ENCODE data around the gene RBFOX2. TPM values are rescaled to one million over a fixed set of nuclear protein-coding genes. Genes with fewer than 3 reads are reported as not detected.

The RBFOX2 gene
- total RNA-seq, 2 donors from 2014 or later = 104 to 120 TPM

DNA sequence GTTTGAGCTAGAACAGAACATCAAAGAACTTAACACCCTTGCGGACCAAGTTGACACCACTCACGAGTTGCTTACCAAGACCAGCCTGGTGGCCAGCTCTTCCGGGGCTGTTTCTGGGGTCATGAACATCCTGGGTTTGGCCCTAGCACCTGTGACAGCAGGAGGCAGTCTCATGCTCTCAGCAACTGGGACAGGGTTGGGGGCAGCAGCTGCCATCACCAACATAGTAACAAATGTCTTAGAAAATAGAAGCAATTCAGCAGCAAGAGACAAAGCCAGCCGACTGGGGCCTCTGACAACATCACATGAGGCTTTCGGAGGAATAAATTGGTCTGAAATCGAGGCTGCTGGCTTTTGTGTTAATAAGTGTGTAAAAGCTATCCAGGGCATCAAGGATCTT is 302.2 kb downstream of the RBFOX2 start:
- Histone ChIP-seq H3K4me3 (ENCODE audit: low read length) (no peak overlapping the region), H3K9me3 (ENCODE audit: control insufficient read depth, low read length) (no peaks in the 10 kb centered on the region), H3K9ac (ENCODE audit: extremely low read depth, low read length, poor library complexity, severe bottlenecking) (no peak overlapping the region), H3K27ac (ENCODE audit: low read depth, low read length) (no peak overlapping the region), H3K36me3 (ENCODE audit: control insufficient read depth, insufficient read depth, low read length) (no peaks in the 10 kb centered on the region), H3K27me3 (ENCODE audit: control insufficient read depth, insufficient read depth, low read length, poor library complexity, severe bottlenecking) (no peaks in the 10 kb centered on the region), H3K4me1 (ENCODE audit: control insufficient read depth, insufficient read depth, low read length) (no peaks in the 10 kb centered on the region)
- no peaks in the 10 kb centered on the region for H3K9me3 Mint-ChIP-seq
- H3K27me3 Mint-ChIP-seq (ENCODE audit: insufficient read depth) = peaks cover 2% of the 10 kb centered on the region
- no peaks in the 10 kb centered on the region for H3K36me3 Mint-ChIP-seq (ENCODE audit: low read depth)
- DNase-seq = no peak
- no peaks in the 10 kb centered on the region for H3K4me1 Mint-ChIP-seq
- H3K27ac Mint-ChIP-seq = no peak overlapping the region
- TF ChIP-seq CTCF (conservative IDR thresholded peaks at IDR 0.05) = no peak
- no peak overlapping the region for H3K4me3 Mint-ChIP-seq
- WGBS, 2 experiments (ENCODE audit: insufficient coverage in 1 of 2, insufficient read length in 1 of 2) = 91 to 97% methylated on average over 6 of the region's 6 CpGs

DNA sequence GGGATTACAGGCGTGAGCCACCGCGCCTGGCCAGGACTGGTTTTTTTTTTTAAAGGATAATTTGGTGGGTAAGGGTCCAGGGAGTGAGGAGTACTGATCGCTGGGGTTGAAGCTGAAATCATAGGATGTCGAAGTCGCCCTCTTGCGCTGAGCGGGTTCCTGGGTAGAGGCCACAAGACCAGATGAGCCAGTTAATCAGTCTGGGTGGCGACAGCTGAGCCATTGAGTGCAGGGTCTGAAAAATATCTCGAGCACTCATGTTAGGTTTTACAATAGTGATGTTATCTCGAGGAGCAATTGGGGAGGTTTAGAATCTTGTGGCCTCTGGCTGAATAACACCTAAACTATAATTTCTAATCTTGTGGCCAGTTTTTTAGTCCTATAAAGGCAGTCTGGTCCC is 303.1 kb downstream of the RBFOX2 start:
- Mint-ChIP-seq H3K4me3 (no peak overlapping the region), H3K4me1 (no peaks in the 10 kb centered on the region), H3K27me3 (ENCODE audit: insufficient read depth) (no peaks in the 10 kb centered on the region), H3K36me3 (ENCODE audit: low read depth) (no peaks in the 10 kb centered on the region), H3K27ac (no peak overlapping the region), H3K9me3 (no peaks in the 10 kb centered on the region)
- no peak for DNase-seq
- no peaks in the 10 kb centered on the region for H3K27me3 ChIP-seq (ENCODE audit: control insufficient read depth, insufficient read depth, low read length, poor library complexity, severe bottlenecking)
- no peak for TF ChIP-seq CTCF (conservative IDR thresholded peaks at IDR 0.05)
- 95 to 98% methylated on average over 8 to 11 of the region's 11 CpGs for WGBS, 2 experiments (ENCODE audit: insufficient coverage in 1 of 2, insufficient read length in 1 of 2)
- no peak overlapping the region for H3K27ac ChIP-seq (ENCODE audit: low read depth, low read length)
- H3K9ac ChIP-seq (ENCODE audit: extremely low read depth, low read length, poor library complexity, severe bottlenecking) = no peak overlapping the region
- no peaks in the 10 kb centered on the region for H3K36me3 ChIP-seq (ENCODE audit: control insufficient read depth, insufficient read depth, low read length)
- H3K4me1 ChIP-seq (ENCODE audit: control insufficient read depth, insufficient read depth, low read length) = no peaks in the 10 kb centered on the region
- H3K4me3 ChIP-seq (ENCODE audit: low read length) = no peak overlapping the region
- H3K9me3 ChIP-seq (ENCODE audit: control insufficient read depth, low read length) = no peaks in the 10 kb centered on the region

- Histone ChIP-seq H3K9me3 (ENCODE audit: control insufficient read depth, low read length) (peaks cover 5% of the 10 kb centered on the region), H3K36me3 (ENCODE audit: control insufficient read depth, insufficient read depth, low read length) (no peaks in the 10 kb centered on the region), H3K9ac (ENCODE audit: extremely low read depth, low read length, poor library complexity, severe bottlenecking) (no peak overlapping the region), H3K4me3 (ENCODE audit: low read length) (no peak overlapping the region), H3K27ac (ENCODE audit: low read depth, low read length) (no peak overlapping the region), H3K4me1 (ENCODE audit: control insufficient read depth, insufficient read depth, low read length) (no peaks in the 10 kb centered on the region), H3K27me3 (ENCODE audit: control insufficient read depth, insufficient read depth, low read length, poor library complexity, severe bottlenecking) (no peaks in the 10 kb centered on the region)
- no peak overlapping the region for H3K4me3 Mint-ChIP-seq
- no peak for DNase-seq
- no peak for TF ChIP-seq CTCF (conservative IDR thresholded peaks at IDR 0.05)
- 92 to 93% methylated on average over 4 of the region's 4 CpGs for WGBS, 2 experiments (ENCODE audit: insufficient coverage in 1 of 2, insufficient read length in 1 of 2)
- no peaks in the 10 kb centered on the region for H3K27me3 Mint-ChIP-seq (ENCODE audit: insufficient read depth)
- peaks cover 9% of the 10 kb centered on the region for H3K9me3 Mint-ChIP-seq
- H3K27ac Mint-ChIP-seq = no peak overlapping the region
- H3K36me3 Mint-ChIP-seq (ENCODE audit: low read depth) = no peaks in the 10 kb centered on the region
- H3K4me1 Mint-ChIP-seq = no peaks in the 10 kb centered on the region
Measured at GRCh38 chr22:35721960-35722359, 306.7 kb downstream of the RBFOX2 start.
